Activated effector memory CD4-positive, alpha-beta T cell treated with anti-CD3 and anti-CD28 coated beads, Interleukin-2, amount 50 U/mL, for 16 hours (primary cell): Measurements from ENCODE around the gene TGM2.
"Not testable (repeated sequence)": the region's sequence is repeated elsewhere in the genome, so short reads cannot be mapped to it uniquely, and the experiment has no call there.

Source experiments
- DNase-seq: peaks from one replicate; pipeline ENCODE4 v3.0.0-alpha.2; 2020

Gene TGM2

DNA sequence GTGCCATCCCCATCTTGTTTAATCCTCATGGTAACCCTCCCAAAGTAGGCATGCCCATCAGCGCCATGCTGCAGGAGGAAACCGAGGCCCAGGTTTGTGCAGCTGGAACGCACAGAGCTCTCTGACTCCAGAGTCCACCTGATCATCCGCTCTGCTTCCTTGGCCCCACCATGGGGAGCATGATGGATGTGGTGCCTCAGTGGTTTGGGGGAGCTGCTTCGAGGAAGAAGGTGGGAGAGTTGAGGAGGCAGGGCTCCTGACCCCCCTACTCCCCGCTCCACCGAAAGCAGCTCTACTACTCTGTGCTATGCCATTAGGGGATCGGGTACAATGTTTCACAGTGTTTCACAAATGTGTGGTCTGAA is 52.2 kb downstream of the TGM2 start:
- DNase-seq, result no peak

DNA sequence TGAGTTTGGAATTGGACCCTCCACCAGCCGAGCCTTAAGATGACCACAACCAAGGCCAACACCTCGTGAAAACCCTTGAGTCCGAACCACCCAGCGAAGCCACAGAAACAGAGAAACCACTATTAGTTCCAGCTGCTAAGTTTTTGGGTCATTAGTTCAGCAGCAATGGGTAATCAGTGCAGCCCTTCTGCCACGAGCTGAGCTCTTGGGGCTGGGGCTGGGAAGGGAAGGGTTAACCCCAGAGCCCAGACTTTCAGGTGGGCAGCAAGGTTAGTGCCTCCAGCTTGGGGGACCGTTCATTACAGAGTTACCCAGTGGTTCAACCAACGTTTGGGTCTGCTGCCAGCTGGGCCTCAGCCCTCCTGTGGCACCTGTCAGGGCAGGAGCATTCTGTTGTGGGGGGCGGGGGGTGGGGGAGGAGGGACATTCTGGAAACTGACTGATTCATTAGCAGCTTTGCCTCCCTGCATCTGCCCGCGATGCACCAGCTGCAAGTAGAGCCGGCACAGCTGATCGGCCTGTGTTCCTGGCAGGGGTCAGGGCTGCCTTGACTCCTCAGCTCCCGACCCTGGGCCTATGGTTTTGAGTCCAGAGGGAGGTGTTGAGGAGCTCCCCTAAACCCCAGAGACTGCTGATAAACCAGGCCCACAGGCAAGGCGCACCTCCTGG is 52.7 kb downstream of the TGM2 start:
- DNase-seq, result peak; percentile 48

- no peak for DNase-seq
Measured at GRCh38 chr20:38111366-38112232, 53.5 kb downstream of the TGM2 start.

- DNase-seq, result no peak
Measured at GRCh38 chr20:38110525-38111178, 54.4 kb downstream of the TGM2 start.

DNA sequence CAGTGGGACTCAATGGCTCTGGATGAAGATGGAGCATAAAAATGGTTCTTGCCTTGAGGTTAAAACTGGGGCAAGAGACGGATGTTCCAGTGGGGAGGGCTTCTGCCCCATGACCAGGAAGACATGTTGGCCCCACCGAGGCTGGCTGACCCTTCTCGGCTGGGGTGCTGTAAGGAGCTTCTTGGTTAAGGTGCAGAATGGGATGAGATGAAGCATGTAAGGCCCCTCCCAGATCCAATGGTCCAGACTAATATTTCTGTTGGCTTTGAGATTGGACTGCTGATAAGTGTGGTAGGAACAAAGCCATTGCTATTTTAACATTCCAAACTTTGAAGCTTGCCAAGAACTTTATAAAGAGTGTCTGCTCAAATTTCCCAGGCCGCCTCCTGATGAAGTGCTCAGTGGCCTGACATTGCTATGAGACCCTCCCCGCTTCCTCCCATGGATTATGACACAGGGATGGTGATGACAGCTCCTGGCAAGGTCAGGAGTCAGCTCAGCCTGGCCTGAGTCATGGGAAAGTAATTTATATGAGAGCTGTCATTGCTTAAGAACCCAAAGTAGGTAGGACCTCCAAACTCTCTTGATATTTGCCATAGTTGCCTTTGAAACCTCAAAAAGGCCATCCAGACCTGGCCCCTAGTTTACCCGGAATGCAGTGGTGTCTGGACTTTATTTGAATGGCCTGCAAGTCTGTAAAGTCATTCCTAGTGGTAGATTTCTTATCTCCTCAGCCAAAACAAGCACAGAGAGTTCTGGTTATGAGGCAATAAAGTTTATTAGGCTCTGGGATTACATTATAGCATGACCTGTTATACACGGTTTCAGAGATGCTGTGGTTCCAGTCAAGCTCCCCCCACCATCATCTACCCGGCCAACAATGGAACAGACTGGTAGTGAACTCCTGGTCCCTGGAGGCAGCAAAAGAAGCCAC is 55.2 kb downstream of the TGM2 start:
- no peak for DNase-seq

GRCh38 chr20:38108986-38109541 is 56.0 kb downstream of the TGM2 start:
- no peak for DNase-seq

DNA sequence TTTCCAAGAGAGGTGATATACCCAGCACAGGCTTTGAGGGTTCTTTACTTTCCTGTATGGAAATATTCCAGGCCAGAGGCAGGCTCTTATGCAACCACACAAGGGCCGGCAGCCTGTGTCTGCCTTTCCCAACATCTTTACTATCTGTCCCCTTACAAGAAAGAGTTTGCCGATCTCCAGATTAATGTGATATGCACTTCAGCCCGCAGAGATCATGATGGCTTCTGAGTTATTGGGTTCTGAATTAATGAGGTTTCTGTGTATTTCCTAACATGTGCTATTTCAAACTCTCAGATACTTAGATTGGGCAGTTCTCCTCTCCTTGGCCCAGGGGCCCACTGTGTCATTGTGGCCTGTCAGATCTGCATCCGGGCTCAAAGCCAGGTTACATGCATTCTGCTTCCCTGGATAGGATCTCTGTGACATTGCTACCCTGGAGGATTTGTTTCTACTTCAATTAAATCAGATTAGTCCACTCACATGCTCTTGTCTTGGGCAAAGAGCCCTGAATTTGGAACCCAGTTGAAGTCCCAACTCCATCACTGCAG is 56.6 kb downstream of the TGM2 start:
- DNase-seq, result no peak

- DNase-seq, result not testable (repeated sequence)
Measured at GRCh38 chr20:38107916-38108315, 57.2 kb downstream of the TGM2 start.

- not testable (repeated sequence) for DNase-seq
Measured at GRCh38 chr20:38107386-38107785, 57.7 kb downstream of the TGM2 start.

DNA sequence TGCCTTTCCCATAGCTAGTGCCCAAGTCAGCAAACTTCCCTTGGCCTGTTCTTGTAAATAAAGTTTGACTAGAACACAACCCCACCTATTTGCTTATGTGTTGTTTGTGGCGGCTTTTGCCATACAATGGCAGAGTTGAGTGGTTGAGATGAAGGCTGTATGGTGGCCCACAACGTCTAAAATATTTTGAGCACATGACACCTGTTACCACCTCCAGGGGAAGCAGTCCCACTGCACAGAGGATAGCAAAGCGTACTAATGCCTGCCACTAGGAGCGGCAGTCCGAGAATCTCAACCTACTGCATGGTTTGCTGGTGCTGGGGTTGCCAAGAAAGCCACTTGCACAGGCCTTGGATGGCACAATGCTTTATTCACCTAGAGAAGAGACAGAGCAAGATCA is 58.6 kb downstream of the TGM2 start:
- no peak for DNase-seq

DNA sequence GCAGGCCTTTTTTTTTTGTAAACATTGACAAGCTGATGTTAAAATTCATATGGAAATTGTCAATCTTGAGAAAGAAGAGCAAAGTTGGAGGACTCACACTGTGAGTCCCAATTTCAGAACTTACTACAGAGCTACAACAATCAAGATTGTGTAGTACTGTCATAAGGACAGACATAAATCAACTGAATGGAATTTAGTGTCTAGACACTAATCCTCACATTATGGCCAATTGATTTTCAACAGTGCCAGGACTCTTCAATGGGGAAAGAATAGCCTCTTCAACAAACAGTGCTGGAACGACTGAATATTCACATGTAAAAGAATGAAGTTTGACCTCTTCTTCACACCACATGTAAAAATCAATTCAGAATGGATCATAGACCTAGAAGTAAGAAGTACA is 60.8 kb downstream of the TGM2 start:
- DNase-seq, result no peak

DNA sequence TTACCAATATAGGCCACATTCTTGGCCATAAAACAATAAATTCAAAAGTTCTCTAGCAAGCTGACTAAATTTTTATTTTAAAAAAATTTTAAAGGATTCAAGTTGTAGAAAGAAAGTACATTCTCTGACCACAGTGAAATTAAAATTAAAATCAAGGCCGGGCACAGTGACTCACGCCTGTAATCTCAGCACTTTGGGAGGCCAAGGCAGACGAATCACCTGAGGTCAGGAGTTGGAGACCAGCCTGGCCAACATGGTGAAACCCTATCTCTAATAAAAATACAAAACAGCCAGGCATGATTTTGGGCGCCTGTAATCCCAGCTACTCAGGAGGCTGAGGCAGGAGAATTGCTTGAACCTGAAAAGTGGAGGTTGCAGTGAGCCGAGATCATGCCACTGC is 62.9 kb downstream of the TGM2 start:
- DNase-seq, result not testable (repeated sequence)

DNA sequence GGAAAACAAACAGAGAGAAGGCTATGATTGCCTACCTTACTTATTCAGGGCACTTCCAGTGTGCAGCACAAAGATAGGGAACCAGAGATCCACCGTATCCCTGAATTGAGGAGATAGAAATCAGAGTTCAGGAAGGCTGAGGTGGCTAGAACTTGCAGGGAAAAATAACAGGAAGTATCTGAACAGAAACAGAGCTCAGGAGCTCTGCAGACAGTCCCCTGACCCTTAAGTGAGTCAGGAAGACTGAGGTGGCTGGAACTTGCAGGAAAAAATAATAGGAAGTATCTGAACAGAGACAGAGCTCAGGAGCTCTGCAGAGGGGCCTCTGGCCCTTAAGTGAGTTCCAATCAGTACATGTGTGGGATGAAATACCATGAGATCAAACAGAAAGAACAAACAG is 66.1 kb downstream of the TGM2 start:
- no peak for DNase-seq

GRCh38 chr20:38095017-38095686 is 69.9 kb downstream of the TGM2 start:
- DNase-seq, result no peak

DNA sequence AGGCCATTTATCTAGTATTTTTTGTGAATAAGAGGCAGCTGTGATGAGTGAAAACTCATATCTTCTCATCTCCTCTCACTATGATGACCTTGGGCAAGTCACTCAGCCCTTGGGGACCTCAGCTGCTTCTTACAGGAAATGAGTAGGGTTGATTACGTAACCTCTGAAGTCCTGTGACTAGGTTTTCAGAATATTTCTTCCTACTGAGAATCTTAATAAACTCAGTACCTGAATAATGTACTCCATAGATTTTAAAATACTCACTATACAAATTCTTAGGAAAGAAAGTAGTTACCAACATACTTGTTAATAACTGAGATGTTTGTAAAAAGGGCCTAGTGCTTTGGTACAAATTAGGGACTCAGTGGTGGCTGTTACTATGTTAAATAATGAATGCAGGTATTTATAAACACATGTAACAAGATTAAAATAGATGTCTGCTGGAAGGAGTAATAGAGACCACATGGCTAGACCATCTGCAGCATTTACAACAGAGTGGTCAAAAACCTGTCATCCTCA is 70.6 kb downstream of the TGM2 start:
- no peak for DNase-seq

DNA sequence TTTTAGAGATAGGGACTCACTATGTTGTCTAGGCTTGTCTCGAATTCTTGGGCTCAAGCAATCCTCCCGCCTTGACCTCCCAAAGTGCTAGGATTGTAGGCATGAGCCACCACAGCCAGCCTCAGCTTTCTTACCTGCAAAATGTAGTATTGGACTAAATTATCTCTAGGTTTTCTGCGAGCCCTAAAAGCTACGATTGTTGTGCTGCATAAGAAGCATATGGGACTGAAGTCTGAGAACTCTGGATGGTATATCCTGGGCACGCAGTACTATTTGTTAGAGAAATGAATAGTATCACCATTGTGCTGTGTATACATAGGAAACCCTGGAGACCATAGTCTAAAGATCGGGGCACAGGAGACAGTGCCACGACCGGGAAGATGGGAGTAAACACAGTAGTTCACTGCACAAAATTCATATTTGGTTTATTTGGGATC is 71.4 kb downstream of the TGM2 start:
- DNase-seq, result no peak

GRCh38 chr20:38092915-38093314 is 72.2 kb downstream of the TGM2 start:
- no peak for DNase-seq

DNA sequence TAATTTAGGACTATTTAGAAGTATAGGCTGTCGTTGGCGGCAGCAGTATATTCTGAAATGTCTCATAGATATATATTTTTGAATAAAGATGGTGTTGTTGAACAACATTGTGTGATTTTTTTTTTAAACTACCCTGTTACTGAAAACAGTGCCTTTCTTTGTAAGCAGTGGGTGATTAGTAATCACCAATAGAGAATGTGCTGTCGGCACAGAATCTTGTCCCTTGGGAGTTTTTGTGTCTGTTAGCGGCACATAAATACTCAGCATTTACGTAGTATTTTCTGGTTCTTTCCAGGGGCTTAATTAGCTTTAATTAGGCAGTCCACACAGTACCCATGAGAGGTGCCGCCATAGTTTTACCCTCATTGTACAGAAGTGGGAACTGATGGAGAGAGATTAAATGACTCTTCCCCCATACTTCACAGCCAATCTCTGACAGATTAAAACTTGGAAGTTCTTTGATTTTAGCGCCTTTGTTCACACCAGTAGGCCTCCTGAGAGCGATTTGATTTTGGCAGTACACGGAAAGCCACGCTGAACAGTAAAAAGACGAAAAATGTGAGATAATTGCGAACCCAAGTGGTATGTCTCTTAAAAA is 72.7 kb downstream of the TGM2 start:
- no peak for DNase-seq

- DNase-seq, result no peak
Measured at GRCh38 chr20:38091441-38092216, 73.4 kb downstream of the TGM2 start.

GRCh38 chr20:38090061-38090460 is 75.0 kb downstream of the TGM2 start:
- no peak for DNase-seq
